NCI-H2081 treated with DMSO at 0.1 percent for 48 hours (cell line): ENCODE measurements around the gene COMMD1.
"Not testable (repeated sequence)": the region's sequence is repeated elsewhere in the genome, so short reads cannot be mapped to it uniquely, and the experiment has no call there.

Experiments
- DNase-seq: peaks from one replicate; lab custom pipeline; 2025; lab: John Stamatoyannopoulos, UW

COMMD1 gene

GRCh38 chr2:62141142-62141740 is 235.8 kb downstream of the COMMD1 start:
- no peak for DNase-seq

GRCh38 chr2:62142054-62142453 is 236.6 kb downstream of the COMMD1 start:
- no peak for DNase-seq

GRCh38 chr2:62143696-62144095 is 238.2 kb downstream of the COMMD1 start:
- no peak for DNase-seq

GRCh38 chr2:62144689-62145477 is 239.4 kb downstream of the COMMD1 start:
- no peak for DNase-seq

- DNase-seq, result no peak
Measured at GRCh38 chr2:62145478-62146100, 240.1 kb downstream of the COMMD1 start.

GRCh38 chr2:62146790-62147189 is 241.3 kb downstream of the COMMD1 start:
- DNase-seq, result not testable (repeated sequence)

- no peak for DNase-seq
Measured at GRCh38 chr2:62147610-62148301, 242.3 kb downstream of the COMMD1 start.

DNA sequence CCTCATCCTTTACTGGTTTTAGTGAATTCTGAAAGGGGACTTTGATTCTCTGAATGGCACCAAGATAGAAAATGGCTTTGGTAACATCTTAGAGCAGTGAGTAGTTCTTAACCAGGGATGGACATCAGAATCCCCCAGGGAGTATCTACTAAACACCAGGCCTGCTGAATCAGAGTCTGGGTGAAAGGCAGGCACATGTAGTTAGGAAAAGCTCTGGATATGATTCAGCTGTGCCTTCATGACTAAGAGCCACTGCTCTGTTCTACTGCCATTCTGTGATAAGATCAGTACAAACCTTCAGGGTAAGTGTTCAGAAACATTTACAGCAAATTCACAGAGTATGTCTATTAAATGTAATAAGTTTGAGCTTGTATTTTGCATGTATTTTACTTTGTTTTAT is 244.2 kb downstream of the COMMD1 start:
- DNase-seq, result no peak

DNA sequence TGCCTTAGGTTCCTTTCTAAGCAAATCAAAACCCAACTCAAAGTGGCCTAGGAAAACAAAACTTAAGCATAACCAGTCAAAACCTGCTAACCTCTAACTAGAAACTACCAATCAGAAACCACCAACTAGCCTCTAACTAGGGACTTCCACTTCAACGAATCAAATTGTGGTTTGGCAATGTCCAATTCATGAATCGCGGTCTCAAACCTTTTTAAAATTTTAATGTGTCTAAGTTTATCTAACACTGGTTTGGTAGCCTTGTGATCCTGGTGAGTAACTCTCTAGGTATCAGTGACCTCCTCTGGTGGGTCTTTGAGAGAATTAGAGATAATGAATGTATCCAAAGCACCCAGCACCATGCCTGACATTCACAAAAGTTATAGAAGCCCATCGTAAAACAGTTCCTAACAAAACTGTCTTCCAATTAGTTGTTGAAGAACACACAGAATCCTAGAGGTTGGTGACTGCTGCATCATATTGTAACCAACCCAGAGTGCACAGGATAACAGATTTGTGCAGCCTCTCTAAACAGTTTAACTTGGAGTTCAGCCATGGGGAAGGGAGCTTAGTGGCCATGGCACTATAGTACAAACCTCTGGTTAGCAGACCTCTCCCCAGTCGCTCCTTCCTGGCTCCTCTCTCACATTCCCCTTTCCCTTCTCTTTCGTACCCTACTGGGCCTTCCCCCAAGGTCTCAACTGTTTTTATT is 245.3 kb downstream of the COMMD1 start:
- no peak for DNase-seq

- no peak for DNase-seq
Measured at GRCh38 chr2:62151306-62151638, 245.8 kb downstream of the COMMD1 start.

GRCh38 chr2:62152000-62152399 is 246.5 kb downstream of the COMMD1 start:
- DNase-seq, result no peak

DNA sequence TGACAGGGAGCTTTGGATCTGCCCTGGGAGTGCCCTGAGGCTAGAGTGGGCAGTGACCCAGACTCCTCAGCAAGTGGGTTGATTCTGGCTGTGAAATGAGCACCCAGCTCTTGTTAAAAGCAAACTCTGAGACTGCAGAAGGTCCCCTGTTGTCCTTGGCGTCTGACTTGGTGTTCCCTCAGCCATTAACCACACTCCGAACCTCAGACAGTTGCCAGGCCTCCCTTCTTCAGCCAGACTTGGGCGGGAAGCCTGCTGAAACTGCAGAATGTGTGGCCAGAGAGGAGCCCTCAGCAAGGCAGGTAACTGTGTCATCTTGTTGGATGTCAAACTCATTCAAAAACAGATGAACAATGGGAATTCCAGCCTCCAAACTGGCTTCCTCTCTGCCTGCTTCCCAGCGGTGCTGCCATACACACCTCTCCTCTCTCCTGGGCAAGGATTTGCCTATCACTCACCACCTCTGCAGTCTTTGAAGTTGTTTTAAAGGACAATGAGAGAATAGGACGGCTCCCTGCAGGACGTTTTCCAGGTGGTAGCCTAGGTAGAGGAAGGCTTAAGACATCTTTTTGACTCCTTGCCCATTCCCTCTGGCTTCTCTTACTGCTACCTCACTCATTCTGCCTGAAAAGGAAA is 251.5 kb downstream of the COMMD1 start:
- DNase-seq, result no peak

DNA sequence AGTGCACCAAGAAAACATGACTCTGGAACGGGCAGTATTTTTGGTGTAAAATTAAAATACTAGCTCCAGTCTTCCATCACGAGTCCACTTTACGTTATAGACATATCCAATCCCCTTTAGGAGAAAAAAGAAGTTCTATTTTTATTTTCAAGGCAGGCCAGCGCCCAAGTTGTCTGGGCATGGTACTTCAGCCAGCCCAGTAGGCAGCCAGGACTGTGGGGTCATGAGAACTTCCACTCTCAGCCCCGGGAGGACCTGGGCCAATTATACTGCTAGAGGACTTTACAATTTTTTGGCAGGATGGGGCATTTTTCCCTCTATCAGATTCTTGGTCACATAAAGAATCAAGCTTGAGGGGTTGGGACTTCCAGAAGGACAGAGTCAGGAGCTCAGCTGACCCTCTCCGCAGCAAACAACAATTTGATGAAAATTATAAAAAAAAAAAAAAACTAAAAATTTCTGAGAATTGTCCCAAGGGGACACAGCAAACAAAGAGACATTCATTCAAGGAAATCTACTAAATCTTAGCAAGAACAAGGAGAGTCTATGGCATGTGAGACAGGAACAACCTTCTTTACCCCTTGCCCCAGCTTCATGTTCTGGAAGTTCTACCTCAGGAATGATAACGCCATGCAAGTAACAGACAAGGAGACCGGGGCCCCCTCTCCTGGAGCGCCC is 253.1 kb downstream of the COMMD1 start:
- no peak for DNase-seq

DNA sequence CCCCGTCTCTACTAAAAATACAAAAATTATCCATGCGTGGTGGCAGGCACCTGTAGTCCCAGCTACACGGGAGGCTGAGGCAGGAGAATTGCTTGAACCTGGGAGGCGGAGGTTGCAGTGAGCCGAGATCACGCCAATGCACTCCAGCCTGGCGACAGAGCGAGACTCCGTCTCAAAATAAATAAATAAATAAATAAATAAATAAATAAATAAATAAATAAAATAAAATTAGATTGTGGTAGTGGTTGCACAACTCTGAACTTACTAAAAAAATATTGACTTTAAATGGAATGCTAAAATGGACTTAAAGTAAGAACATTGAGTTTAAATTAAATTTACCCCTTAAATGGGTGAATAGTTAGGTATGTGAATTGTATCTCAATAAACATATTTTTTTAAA is 255.2 kb downstream of the COMMD1 start:
- DNase-seq, result not testable (repeated sequence)

DNA sequence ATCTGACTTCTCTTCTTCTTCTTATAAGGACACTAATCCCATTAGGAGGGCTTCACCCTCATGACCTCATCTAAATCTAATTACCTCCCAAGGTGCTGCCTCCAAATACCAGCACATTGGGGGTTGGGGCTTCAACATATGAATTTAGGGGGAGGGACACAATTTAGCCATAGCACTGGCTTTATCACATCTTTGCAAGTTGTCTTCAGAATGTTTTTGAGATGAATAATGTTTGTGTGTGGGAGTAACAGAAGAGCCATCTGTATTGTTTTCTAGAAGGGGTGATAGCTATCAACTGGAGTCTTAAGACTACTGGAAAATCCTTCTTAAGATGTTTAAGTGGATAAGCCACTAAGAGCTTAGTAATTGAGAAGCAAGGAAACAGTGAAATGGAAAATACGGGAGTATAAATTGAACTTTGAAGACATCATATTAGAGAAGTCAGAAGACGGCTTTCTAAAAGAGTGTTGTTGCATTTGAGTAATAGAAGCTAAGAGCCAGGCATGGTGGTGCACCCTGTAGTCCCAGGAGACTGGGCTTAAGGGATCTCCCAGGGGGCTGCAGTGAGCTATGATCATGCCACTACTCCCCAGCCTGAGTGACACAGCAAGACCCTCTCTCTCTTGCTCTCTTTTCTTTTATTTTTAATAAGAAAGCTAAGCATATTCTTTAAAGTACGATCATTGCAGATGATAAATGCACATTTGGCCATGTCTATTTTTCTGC is 257.8 kb downstream of the COMMD1 start:
- no peak for DNase-seq

DNA sequence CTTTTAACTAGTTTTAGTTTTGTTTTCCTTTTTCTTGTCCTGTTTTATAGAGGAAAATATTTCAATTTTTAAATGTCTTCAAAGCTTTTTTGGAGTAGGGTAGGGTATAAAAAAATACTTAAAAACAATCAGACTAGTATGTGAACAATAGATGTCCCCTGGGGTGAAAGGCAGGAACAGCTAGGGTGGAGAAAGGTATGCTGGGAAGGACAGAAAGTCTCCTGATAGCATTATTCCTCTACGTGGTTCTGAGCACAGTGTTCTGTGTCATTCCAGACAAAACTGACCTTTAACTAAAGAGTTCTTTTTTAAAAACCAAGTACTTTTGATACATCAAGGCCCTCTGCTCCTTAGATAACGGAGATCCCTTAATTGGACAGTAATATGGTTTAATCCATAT is 258.4 kb downstream of the COMMD1 start:
- no peak for DNase-seq

- no peak for DNase-seq
Measured at GRCh38 chr2:62175728-62176127, 270.3 kb downstream of the COMMD1 start.

GRCh38 chr2:62176801-62177200 is 271.3 kb downstream of the COMMD1 start:
- no peak for DNase-seq

GRCh38 chr2:62177392-62178049 is 272.0 kb downstream of the COMMD1 start:
- no peak for DNase-seq

DNA sequence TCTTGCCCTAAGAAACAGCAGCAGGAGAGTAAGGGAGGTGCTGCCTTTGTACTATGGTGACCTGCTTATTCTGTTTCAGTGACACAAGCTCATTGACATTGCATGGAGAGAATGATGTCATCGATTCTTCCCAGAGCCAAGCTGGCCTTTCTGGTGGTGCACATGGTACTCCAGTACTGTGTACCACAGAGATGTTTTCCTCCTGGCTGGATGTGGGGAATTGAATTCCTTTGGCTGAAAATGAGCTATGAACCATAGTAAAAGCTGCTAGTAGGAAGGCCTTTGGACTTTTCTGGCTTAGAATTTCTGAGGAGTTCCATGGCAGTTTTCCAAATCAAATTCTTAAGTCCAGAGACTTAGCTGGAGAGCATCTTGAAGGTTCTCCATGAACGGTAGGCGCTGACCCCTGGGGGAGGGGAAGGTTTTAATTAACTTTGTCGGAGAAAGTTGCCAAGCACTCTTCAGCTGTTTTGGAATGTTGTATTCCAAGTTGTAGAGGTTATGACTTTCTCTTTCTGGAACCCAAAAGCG is 273.3 kb downstream of the COMMD1 start:
- DNase-seq, result no peak
